ENCODE results near the gene CACNA1I.

- TF ChIP-seq CTCF (IDR thresholded peaks at IDR 0.05; ENCODE audit: insufficient read depth, low read length, poor library complexity, severe bottlenecking) (no peak), EZH2phosphoT487 (conservative IDR thresholded peaks at IDR 0.05; ENCODE audit: low read length) (no peak)
Measured at GRCh38 chr22:39733191-39733590, 162.6 kb downstream of the CACNA1I start.

Data from SU-DHL-6 (cell line).